Right renal pelvis (tissue), 4 donors: ENCODE data around the gene POTEI. TPM values are rescaled to one million over a fixed set of nuclear protein-coding genes. Genes with fewer than 3 reads are reported as not detected.
A peak's percentile ranks its signal among the peaks of the same experiment; 100 is the strongest.
"Not testable (repeated sequence)": the region's sequence is repeated elsewhere in the genome, so short reads cannot be mapped to it uniquely, and the experiment has no call there.

Source experiments
- DNase-seq, 4 donors: peaks; one replicate each; pipeline ENCODE4 v3.0.0-alpha.2; 2013; ENCODE audit warnings: low read depth in 4 of 4, low spot score in 3 of 4, missing footprints in 1 of 4
- polyA plus RNA-seq, 4 donors: library from polyadenylated mRNA; unstranded; fragments of 120-200 nt; gene quantifications; one replicate each; pipeline ENCODE4 v1.2.1, GENCODE V29; 2013; ENCODE audit not compliant: insufficient read length in 4 of 4

POTEI gene
- polyA plus RNA-seq, 4 donors, result 0.04 to 0.10 (median 0.06) TPM; not detected in 1

- not testable (repeated sequence) for DNase-seq
Observed at GRCh38 chr2:130491073-130491472, 18.1 kb downstream of the POTEI start.

GRCh38 chr2:130455413-130455812, 53.7 kb downstream of the POTEI start:
- DNase-seq, result not testable (repeated sequence)

- not testable (repeated sequence) for DNase-seq
Observed at GRCh38 chr2:130454712-130455083, 54.4 kb downstream of the POTEI start.

GRCh38 chr2:130453955-130454711, 55.0 kb downstream of the POTEI start:
- not testable (repeated sequence) for DNase-seq

GRCh38 chr2:130452897-130453296, 56.2 kb downstream of the POTEI start:
- not testable (repeated sequence) for DNase-seq

- not testable (repeated sequence) for DNase-seq
Observed at GRCh38 chr2:130451823-130452222, 57.3 kb downstream of the POTEI start.

- not testable (repeated sequence) for DNase-seq
Observed at GRCh38 chr2:130451278-130451677, 57.9 kb downstream of the POTEI start.

- DNase-seq, result not testable (repeated sequence)
Observed at GRCh38 chr2:130450366-130450765, 58.8 kb downstream of the POTEI start.

- peak in 2 of 4 donors; percentile 5 to 8 for DNase-seq
Observed at GRCh38 chr2:130427631-130428030, 81.5 kb downstream of the POTEI start.

GRCh38 chr2:130418845-130419244, 90.3 kb downstream of the POTEI start:
- DNase-seq, result not testable (repeated sequence)

GRCh38 chr2:130416693-130417092, 92.4 kb downstream of the POTEI start:
- not testable (repeated sequence) for DNase-seq

Other genes starting within 250 kb of the POTEI start
- gene IMP4, start 166.4 kb downstream of the POTEI start, polyA plus RNA-seq, result 10 to 100 TPM; 36.4 to 44.2 (median 37.8) TPM
- 10 to 100 TPM; 25.9 to 37.9 (median 30.2) TPM for gene PTPN18, start 153.3 kb downstream of the POTEI start, polyA plus RNA-seq
- gene CFC1B, start 11.9 kb upstream of the POTEI start, polyA plus RNA-seq, result not detected
- gene CFC1, start 90.2 kb upstream of the POTEI start, polyA plus RNA-seq, result under 1 TPM in 1 of 4 donors, not detected in 3; 0.21 TPM
- under 1 TPM in 3 of 4 donors, not detected in 1; 0.08 to 0.12 (median 0.10) TPM for gene POTEJ, start 102.1 kb upstream of the POTEI start, polyA plus RNA-seq
- not detected for gene GPR148, start 219.7 kb upstream of the POTEI start, polyA plus RNA-seq
- gene AMER3, start 246.2 kb upstream of the POTEI start, polyA plus RNA-seq, result under 1 TPM in 3 of 4 donors, not detected in 1; 0.03 to 0.12 (median 0.11) TPM